ENCODE data around the gene PDE6A.

PDE6A gene

DNA sequence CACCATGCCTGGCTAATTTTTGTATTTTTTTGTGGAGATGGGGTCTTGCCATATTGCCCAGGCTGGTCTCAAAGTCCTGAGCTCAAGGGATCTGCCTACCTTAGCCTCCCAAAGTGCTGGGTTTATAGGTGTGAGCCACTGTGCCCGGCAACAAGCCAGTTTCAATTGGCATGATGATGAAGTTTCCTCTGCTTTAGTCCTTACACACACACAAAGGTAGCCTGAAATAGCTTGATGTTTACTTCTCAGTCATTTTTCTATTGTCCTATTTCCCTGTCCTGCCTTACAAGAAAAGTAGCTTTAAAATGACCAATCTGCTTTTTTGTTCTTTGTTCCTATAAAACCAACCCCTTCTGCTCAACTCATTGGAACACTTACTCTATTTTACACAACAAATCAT is 33.6 kb downstream of the PDE6A start:
- Histone ChIP-seq H3K9ac (ENCODE audit: low read length in 2 of 2) (no peak overlapping the region), H3K4me3 (ENCODE audit: low read length in 2 of 2) (no peak overlapping the region), H3K27me3 (ENCODE audit: control insufficient read depth in 1 of 2, insufficient read depth in 2 of 2, low read length in 2 of 2) (peaks cover 0 to 2% of the 10 kb centered on the region in 2 donors), H3K27ac (ENCODE audit: low read length) (no peak overlapping the region), H3K36me3 (ENCODE audit: control insufficient read depth in 2 of 2, insufficient read depth in 2 of 2, low read length in 2 of 2) (no peaks in the 10 kb centered on the region), H3K4me1 (ENCODE audit: control insufficient read depth, insufficient read depth, low read length) (no peaks in the 10 kb centered on the region), H3K9me3 (ENCODE audit: control insufficient read depth in 2 of 2, low read length in 2 of 2) (no peaks in the 10 kb centered on the region)

DNA sequence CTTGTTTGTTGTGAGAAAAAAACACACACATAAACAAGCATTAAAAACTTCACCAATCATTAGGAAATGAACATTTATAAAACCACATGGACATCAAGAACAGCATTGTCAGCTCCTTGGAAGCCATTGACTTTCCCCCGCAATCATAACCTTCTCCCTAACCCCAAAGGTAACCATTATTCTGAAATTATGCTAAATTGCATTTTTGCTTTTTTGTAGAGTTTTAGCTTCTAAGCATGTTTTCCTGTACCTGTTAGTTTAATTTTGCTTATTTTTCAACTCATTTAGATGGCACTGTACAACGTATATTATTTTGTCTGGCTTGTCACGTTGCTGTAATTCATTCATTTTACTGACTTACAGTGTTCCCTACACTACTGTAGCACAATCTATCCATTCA is 36.8 kb downstream of the PDE6A start:
- no peaks in the 10 kb centered on the region for H3K36me3 ChIP-seq (ENCODE audit: control insufficient read depth in 2 of 2, insufficient read depth in 2 of 2, low read length in 2 of 2)
- no peak overlapping the region for H3K4me3 ChIP-seq (ENCODE audit: low read length in 2 of 2)
- no peaks in the 10 kb centered on the region for H3K9me3 ChIP-seq (ENCODE audit: control insufficient read depth in 2 of 2, low read length in 2 of 2)
- H3K27ac ChIP-seq (ENCODE audit: low read length), result no peak overlapping the region
- peaks cover 0 to 2% of the 10 kb centered on the region in 2 donors for H3K27me3 ChIP-seq (ENCODE audit: control insufficient read depth in 1 of 2, insufficient read depth in 2 of 2, low read length in 2 of 2)
- H3K9ac ChIP-seq (ENCODE audit: low read length in 2 of 2), result no peak overlapping the region
- no peaks in the 10 kb centered on the region for H3K4me1 ChIP-seq (ENCODE audit: control insufficient read depth, insufficient read depth, low read length)

DNA sequence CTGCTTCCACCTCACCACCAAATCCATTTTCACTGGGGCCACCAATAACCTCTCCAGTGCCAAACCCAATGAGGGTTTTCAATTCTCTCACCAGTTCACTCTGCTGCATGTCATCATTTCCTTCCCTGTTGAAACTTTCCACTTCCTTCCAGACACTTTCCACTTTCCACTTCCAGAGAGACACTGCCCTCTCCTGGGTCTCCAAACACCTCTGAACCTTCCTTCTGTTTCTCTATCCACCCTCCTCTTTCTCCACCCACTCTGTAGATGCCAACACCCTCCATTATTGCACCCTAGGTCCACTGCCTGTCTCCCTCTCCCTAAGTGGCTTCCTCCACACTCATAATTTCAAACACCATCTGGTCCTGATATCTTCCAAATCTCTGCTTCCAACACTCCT is 39.6 kb downstream of the PDE6A start:
- Histone ChIP-seq H3K4me1 (ENCODE audit: control insufficient read depth, insufficient read depth, low read length) (no peaks in the 10 kb centered on the region), H3K4me3 (ENCODE audit: low read length in 2 of 2) (no peak overlapping the region), H3K9ac (ENCODE audit: low read length in 2 of 2) (no peak overlapping the region), H3K9me3 (ENCODE audit: control insufficient read depth in 2 of 2, low read length in 2 of 2) (no peaks in the 10 kb centered on the region), H3K27me3 (ENCODE audit: control insufficient read depth in 1 of 2, insufficient read depth in 2 of 2, low read length in 2 of 2) (no peaks in the 10 kb centered on the region), H3K27ac (ENCODE audit: low read length) (no peak overlapping the region), H3K36me3 (ENCODE audit: control insufficient read depth in 2 of 2, insufficient read depth in 2 of 2, low read length in 2 of 2) (no peaks in the 10 kb centered on the region)

DNA sequence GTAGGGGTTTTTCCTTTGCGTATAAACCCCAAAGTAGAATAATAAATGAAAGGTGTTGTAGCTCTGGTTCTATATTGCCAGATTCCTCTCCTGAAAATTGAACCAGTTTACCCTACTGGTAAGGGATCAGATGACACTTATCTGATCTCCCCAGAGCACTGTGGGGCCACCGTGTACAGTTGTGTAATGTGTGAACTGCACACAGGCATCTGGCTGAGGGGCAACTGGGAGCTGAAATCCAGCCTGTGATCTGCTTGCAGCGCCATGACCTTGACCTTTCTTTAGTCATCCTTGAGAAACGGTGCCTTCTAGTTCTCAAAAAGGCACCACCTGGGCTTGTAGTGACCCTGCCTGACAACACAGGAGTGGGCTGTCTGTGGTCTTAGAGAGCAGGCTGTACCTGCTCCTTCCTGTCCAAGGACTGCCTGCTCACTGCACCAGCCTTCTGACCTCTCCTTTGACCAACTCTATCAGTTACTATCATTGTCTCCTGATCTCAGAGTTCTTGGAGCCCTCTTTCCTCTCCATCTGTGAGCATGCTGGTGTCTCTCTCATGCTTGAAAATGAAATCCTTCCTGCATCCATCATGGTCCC is 40.2 kb downstream of the PDE6A start:
- Histone ChIP-seq H3K27ac (ENCODE audit: low read length) (no peak overlapping the region), H3K4me1 (ENCODE audit: control insufficient read depth, insufficient read depth, low read length) (no peaks in the 10 kb centered on the region), H3K4me3 (ENCODE audit: low read length in 2 of 2) (no peak overlapping the region), H3K9ac (ENCODE audit: low read length in 2 of 2) (no peak overlapping the region), H3K9me3 (ENCODE audit: control insufficient read depth in 2 of 2, low read length in 2 of 2) (no peaks in the 10 kb centered on the region), H3K27me3 (ENCODE audit: control insufficient read depth in 1 of 2, insufficient read depth in 2 of 2, low read length in 2 of 2) (no peaks in the 10 kb centered on the region), H3K36me3 (ENCODE audit: control insufficient read depth in 2 of 2, insufficient read depth in 2 of 2, low read length in 2 of 2) (no peaks in the 10 kb centered on the region)

- Histone ChIP-seq H3K4me1 (ENCODE audit: control insufficient read depth, insufficient read depth, low read length) (no peaks in the 10 kb centered on the region), H3K9me3 (ENCODE audit: control insufficient read depth in 2 of 2, low read length in 2 of 2) (no peaks in the 10 kb centered on the region), H3K27ac (ENCODE audit: low read length) (no peak overlapping the region), H3K4me3 (ENCODE audit: low read length in 2 of 2) (no peak overlapping the region), H3K27me3 (ENCODE audit: control insufficient read depth in 1 of 2, insufficient read depth in 2 of 2, low read length in 2 of 2) (no peaks in the 10 kb centered on the region), H3K36me3 (ENCODE audit: control insufficient read depth in 2 of 2, insufficient read depth in 2 of 2, low read length in 2 of 2) (no peaks in the 10 kb centered on the region), H3K9ac (ENCODE audit: low read length in 2 of 2) (no peak overlapping the region)
Measured at GRCh38 chr5:149903404-149903803, 41.2 kb downstream of the PDE6A start.

DNA sequence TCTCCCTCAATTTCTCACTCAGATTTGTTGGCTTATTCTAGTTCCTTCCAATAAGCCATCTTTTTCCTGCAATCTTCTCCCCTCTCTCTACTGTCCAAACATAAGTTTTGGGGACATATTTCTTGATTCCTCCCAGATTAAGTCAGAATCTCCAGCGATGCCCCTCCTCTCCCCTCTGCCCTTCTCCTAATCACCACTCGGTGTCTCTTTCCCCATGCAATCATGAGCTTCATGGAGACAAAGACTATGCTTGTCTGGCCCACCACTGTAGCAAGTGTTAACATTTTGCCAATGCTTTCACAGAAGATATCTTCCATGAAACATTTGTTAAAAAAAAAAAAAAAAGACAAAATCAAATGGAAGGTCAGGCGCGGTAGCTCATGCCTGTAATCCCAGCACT is 42.4 kb downstream of the PDE6A start:
- Histone ChIP-seq H3K9ac (ENCODE audit: low read length in 2 of 2) (no peak overlapping the region), H3K27me3 (ENCODE audit: control insufficient read depth in 1 of 2, insufficient read depth in 2 of 2, low read length in 2 of 2) (no peaks in the 10 kb centered on the region), H3K9me3 (ENCODE audit: control insufficient read depth in 2 of 2, low read length in 2 of 2) (no peaks in the 10 kb centered on the region), H3K27ac (ENCODE audit: low read length) (no peak overlapping the region), H3K36me3 (ENCODE audit: control insufficient read depth in 2 of 2, insufficient read depth in 2 of 2, low read length in 2 of 2) (no peaks in the 10 kb centered on the region), H3K4me1 (ENCODE audit: control insufficient read depth, insufficient read depth, low read length) (no peaks in the 10 kb centered on the region), H3K4me3 (ENCODE audit: low read length in 2 of 2) (no peak overlapping the region)

GRCh38 chr5:149901511-149901910 is 43.1 kb downstream of the PDE6A start:
- no peaks in the 10 kb centered on the region for H3K4me1 ChIP-seq (ENCODE audit: control insufficient read depth, insufficient read depth, low read length)
- no peaks in the 10 kb centered on the region for H3K36me3 ChIP-seq (ENCODE audit: control insufficient read depth in 2 of 2, insufficient read depth in 2 of 2, low read length in 2 of 2)
- no peaks in the 10 kb centered on the region for H3K27me3 ChIP-seq (ENCODE audit: control insufficient read depth in 1 of 2, insufficient read depth in 2 of 2, low read length in 2 of 2)
- H3K27ac ChIP-seq (ENCODE audit: low read length), result no peak overlapping the region
- no peaks in the 10 kb centered on the region for H3K9me3 ChIP-seq (ENCODE audit: control insufficient read depth in 2 of 2, low read length in 2 of 2)
- no peak overlapping the region for H3K9ac ChIP-seq (ENCODE audit: low read length in 2 of 2)
- H3K4me3 ChIP-seq (ENCODE audit: low read length in 2 of 2), result no peak overlapping the region

DNA sequence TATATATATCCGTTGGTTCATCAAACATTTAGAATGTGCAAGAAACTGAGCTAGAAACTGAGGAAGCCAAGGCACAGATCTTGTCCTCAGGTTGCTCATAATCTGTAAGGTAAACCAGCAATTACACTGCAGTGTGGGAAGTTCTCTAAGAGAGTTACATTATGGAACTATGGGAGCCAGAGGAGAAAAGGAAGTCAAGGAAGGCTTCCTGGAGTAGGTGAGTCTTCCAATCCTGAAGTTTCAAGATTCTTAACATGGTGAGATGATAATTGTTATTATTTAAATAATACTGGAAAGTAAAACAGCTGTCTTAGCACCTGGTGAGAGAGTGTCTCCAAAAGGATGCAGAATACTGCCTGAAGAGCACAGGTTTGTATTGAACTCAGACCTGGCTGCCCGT is 44.2 kb downstream of the PDE6A start:
- no peak overlapping the region for H3K9ac ChIP-seq (ENCODE audit: low read length in 2 of 2)
- no peaks in the 10 kb centered on the region for H3K27me3 ChIP-seq (ENCODE audit: control insufficient read depth in 1 of 2, insufficient read depth in 2 of 2, low read length in 2 of 2)

GRCh38 chr5:149898811-149899210 is 45.8 kb downstream of the PDE6A start:
- Histone ChIP-seq H3K27ac (ENCODE audit: low read length) (no peak overlapping the region), H3K9ac (ENCODE audit: low read length in 2 of 2) (no peak overlapping the region), H3K4me3 (ENCODE audit: low read length in 2 of 2) (no peak overlapping the region), H3K9me3 (ENCODE audit: control insufficient read depth in 2 of 2, low read length in 2 of 2) (no peaks in the 10 kb centered on the region), H3K27me3 (ENCODE audit: control insufficient read depth in 1 of 2, insufficient read depth in 2 of 2, low read length in 2 of 2) (no peaks in the 10 kb centered on the region), H3K36me3 (ENCODE audit: control insufficient read depth in 2 of 2, insufficient read depth in 2 of 2, low read length in 2 of 2) (no peaks in the 10 kb centered on the region), H3K4me1 (ENCODE audit: control insufficient read depth, insufficient read depth, low read length) (no peaks in the 10 kb centered on the region)

More for the DNA sequence above, 44.2 kb downstream of the PDE6A start:
- Histone ChIP-seq H3K4me3 (ENCODE audit: low read length in 2 of 2) (no peak overlapping the region), H3K27ac (ENCODE audit: low read length) (no peak overlapping the region), H3K4me1 (ENCODE audit: control insufficient read depth, insufficient read depth, low read length) (no peaks in the 10 kb centered on the region), H3K36me3 (ENCODE audit: control insufficient read depth in 2 of 2, insufficient read depth in 2 of 2, low read length in 2 of 2) (no peaks in the 10 kb centered on the region), H3K9me3 (ENCODE audit: control insufficient read depth in 2 of 2, low read length in 2 of 2) (no peaks in the 10 kb centered on the region)

DNA sequence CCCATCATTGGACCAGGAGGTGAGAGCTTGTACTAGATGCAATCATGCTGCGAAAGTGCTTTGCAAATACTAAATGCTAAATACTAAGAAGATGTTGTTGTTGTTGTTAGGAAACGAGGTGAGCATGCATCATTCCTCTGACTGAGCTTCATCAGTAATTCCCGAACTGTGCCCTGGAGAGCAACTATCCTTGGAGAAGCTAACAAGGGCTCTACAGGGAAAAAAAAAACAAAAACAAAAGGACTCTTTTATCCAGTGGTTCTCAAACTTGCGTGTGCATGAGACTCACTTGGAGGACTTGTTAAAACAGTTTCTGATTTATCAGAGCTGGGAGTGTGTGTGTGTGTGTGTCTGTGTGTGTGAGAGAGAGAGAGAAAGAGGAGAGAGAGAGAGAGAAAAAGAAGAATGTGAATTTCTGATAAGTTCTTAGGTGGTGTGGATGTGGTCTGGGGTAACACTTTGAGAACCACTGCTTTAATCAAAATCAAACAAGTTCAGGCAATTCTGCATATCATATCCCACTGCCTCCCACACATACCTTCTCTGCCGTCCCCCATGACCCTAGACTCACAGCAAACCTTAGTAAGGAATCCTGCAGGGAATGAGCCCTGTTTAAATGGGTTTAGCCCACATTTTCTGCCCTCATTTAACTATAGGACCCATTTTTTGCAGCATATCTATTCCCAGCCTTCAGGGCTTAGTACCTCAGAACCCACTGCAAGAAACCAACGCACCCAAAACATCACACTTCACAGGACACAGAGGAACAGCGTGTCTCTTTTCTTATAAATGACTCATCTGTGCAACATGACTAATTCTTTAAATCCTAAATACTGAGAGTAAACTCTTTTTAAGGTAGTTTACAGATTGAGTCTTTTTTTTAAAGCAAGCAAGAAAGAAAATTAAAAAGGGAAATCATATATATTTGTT is 48.9 kb downstream of the PDE6A start:
- H3K9me3 ChIP-seq (ENCODE audit: control insufficient read depth in 2 of 2, low read length in 2 of 2), result no peaks in the 10 kb centered on the region
- H3K4me1 ChIP-seq (ENCODE audit: control insufficient read depth, insufficient read depth, low read length), result no peaks in the 10 kb centered on the region
- H3K4me3 ChIP-seq (ENCODE audit: low read length in 2 of 2), result no peak overlapping the region
- H3K27ac ChIP-seq (ENCODE audit: low read length), result no peak overlapping the region
- H3K9ac ChIP-seq (ENCODE audit: low read length in 2 of 2), result no peak overlapping the region
- H3K36me3 ChIP-seq (ENCODE audit: control insufficient read depth in 2 of 2, insufficient read depth in 2 of 2, low read length in 2 of 2), result no peaks in the 10 kb centered on the region
- no peaks in the 10 kb centered on the region for H3K27me3 ChIP-seq (ENCODE audit: control insufficient read depth in 1 of 2, insufficient read depth in 2 of 2, low read length in 2 of 2)

GRCh38 chr5:149894237-149894636 is 50.4 kb downstream of the PDE6A start:
- Histone ChIP-seq H3K4me3 (ENCODE audit: low read length in 2 of 2) (no peak overlapping the region), H3K9ac (ENCODE audit: low read length in 2 of 2) (no peak overlapping the region), H3K4me1 (ENCODE audit: control insufficient read depth, insufficient read depth, low read length) (no peaks in the 10 kb centered on the region), H3K36me3 (ENCODE audit: control insufficient read depth in 2 of 2, insufficient read depth in 2 of 2, low read length in 2 of 2) (no peaks in the 10 kb centered on the region), H3K27ac (ENCODE audit: low read length) (no peak overlapping the region), H3K9me3 (ENCODE audit: control insufficient read depth in 2 of 2, low read length in 2 of 2) (no peaks in the 10 kb centered on the region), H3K27me3 (ENCODE audit: control insufficient read depth in 1 of 2, insufficient read depth in 2 of 2, low read length in 2 of 2) (no peaks in the 10 kb centered on the region)

Measured in stomach smooth muscle (tissue), 2 donors.